Activated naive CD4-positive, alpha-beta T cell treated with anti-CD3 and anti-CD28 coated beads for 36 hours (primary cell): ENCODE measurements around the gene ADGRD1. TPM values are rescaled to one million over a fixed set of nuclear protein-coding genes. Genes with fewer than 3 reads are reported as not detected.
"Not testable (repeated sequence)": the region's sequence is repeated elsewhere in the genome, so short reads cannot be mapped to it uniquely, and the experiment has no call there.

ENCODE experiments used
- CTCF ChIA-PET: fragments of 350-600 bp; sonication (Branson Sonifier 250); formaldehyde crosslinking; loops from one replicate; lab custom pipeline; 2021; ENCODE audit warnings: antibody characterized with exemption; lab: Charles Lee
- DNase-seq: peaks from one replicate; pipeline ENCODE4 v3.0.0-alpha.2; 2020
- H3K27ac Mint-ChIP-seq: one replicate; pipeline ENCODE4 v1.8.0; 2021; ENCODE audit warnings: mild to moderate bottlenecking, mixed read lengths
- H3K27me3 Mint-ChIP-seq: one replicate; pipeline ENCODE4 v1.8.0; 2021; ENCODE audit warnings: low read depth, mixed read lengths
- H3K36me3 Mint-ChIP-seq: one replicate; pipeline ENCODE4 v1.8.0; 2021; ENCODE audit warnings: low read depth, mixed read lengths
- H3K4me1 Mint-ChIP-seq: one replicate; pipeline ENCODE4 v1.8.0; 2021; ENCODE audit warnings: low read depth, mixed read lengths
- H3K4me3 Mint-ChIP-seq: one replicate; pipeline ENCODE4 v1.8.0; 2021; ENCODE audit warnings: mild to moderate bottlenecking, moderate library complexity, mixed read lengths
- H3K9me3 Mint-ChIP-seq: one replicate; pipeline ENCODE4 v1.8.0; 2021; ENCODE audit warnings: mixed read lengths
- intact Hi-C: fragments of 100-400 bp; cut with micrococcal nuclease; formaldehyde crosslinking; loops from one replicate; pipeline ENCODE4 v1.15.1; 2023
- total RNA-seq, 2 experiments: library from RNA; stranded (reverse); gene quantifications; one replicate each; pipeline ENCODE4 v1.2.3, GENCODE V29; 2021

Gene ADGRD1
- total RNA-seq, 2 experiments from 2014 or later: not detected

DNA sequence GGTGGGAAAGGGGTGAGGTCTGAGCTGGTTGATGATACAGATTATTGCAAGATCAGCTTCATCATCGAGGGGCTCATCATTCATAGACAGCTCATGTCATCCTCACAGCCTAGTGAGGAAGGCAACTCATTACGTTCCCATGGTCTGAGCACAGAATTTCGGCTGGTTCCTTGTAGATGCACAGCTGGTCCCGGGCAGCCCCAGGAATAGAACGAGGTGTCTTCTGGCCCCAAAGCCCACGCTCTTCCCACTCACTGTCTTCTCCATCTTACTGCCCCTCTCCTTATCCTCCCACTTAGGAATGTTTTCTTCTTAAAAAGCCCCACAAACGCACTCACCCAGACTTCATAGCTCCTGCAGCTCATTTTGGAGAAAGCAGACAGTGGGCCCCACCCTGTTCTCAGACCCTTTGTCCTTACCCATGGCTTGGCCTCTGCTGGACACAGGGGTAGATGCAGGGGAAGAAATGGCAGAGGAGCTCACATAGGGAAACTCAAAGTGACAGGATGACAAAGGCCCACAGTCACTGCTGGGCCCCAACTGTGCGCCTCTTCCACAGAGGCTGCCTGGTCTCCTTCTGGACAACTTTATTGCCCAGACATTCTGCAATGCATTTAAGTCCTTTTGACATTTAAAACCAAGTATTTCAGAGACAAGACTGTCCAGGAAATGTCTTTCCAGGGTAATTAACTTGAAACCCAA is 162.2 kb downstream of the ADGRD1 start:
- CTCF ChIA-PET: interaction anchor here (1.1 to 4.7 kb wide), 3 partner anchors 11 to 94 kb away, joined by 5 to 25 read pairs (median 15); no protein-coding TSS in a partner anchor
- no peak for DNase-seq
- no peaks in the 10 kb centered on the region for H3K36me3 Mint-ChIP-seq
- H3K27ac Mint-ChIP-seq: no peak overlapping the region
- no peaks in the 10 kb centered on the region for H3K9me3 Mint-ChIP-seq
- intact Hi-C loops: no loop called here
- H3K4me3 Mint-ChIP-seq: no peak overlapping the region
- H3K27me3 Mint-ChIP-seq: peaks cover 2% of the 10 kb centered on the region
- H3K4me1 Mint-ChIP-seq: no peaks in the 10 kb centered on the region

DNA sequence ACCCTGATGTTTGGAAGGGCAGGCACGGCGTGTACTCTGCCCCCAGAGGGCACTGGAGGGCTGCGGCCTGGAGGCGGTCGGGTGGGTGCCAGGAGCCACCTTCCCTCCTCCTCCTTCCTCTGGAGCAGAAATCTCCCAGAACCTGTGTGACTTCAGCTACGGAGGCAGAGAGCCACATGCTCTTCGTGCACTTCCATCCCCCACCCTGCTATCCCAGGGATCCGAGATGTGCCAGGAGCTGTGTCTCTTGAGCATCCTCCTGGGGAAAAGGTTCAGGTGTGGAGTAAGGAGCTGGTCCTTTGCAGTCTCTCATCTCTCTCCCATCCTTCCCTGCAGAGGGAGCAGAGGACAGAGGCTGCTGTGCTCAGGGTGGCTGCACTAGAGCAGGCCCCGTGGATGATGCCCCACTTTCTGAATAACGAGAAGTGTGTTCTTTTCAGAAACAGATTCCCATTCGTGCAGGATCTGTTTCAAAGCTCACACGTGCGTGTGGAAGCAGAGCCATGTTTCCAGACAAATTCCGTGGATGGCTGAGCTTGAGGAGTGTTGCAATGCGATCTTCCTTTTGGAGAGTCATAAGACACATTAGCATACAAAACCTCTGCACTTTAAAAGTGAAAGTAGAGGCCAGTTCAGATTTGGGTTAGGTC is 162.9 kb downstream of the ADGRD1 start:
- Mint-ChIP-seq H3K9me3 (no peaks in the 10 kb centered on the region), H3K4me1 (no peaks in the 10 kb centered on the region), H3K27me3 (peaks cover 2% of the 10 kb centered on the region), H3K36me3 (no peaks in the 10 kb centered on the region), H3K4me3 (no peak overlapping the region), H3K27ac (no peak overlapping the region)
- no peak for DNase-seq
- intact Hi-C loops: no loop called here
- CTCF ChIA-PET: interaction anchor here (0.7 to 4.7 kb wide), 6 partner anchors 11 to 174 kb away, joined by 3 to 25 read pairs (median 4); no protein-coding TSS in a partner anchor

DNA sequence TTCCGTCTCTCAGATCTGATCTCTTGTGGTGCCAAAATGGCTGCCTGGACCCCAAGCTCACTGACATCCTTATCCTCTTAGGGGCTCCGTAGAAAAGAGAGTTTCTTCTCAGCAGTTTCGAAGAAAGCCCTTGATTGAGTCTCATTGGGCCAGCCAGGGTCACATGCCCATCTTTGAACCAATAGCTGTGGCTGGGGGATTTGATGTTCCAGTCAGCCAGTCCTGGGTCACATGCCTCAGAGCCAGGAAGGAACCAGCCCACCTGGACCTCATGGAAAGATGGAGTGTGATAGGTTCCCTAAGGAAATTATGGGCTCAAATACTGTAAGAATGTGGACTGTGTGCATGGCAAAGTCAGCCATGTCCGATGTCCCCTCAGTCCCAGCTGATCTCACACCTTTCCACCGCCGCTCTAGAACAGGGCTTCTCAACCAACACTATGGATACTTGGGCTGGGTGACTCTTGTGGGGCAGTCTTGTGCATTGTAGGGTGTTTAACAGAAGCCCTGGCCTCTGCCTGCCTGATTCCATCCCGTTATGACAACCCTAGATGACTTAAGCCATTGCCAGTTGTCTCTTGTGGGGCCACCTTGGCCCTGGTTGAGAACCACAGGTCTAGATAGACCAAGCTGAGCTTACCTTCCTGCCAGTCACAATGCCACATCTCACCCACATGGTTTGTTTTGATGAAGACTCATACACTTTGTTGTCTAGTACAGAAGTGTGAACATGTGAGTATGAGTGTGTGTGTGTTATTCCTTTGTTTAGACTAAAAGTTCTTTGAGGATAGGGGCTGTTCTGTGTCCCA is 163.9 kb downstream of the ADGRD1 start:
- H3K4me3 Mint-ChIP-seq: no peak overlapping the region
- no peak for DNase-seq
- no peaks in the 10 kb centered on the region for H3K9me3 Mint-ChIP-seq
- no peaks in the 10 kb centered on the region for H3K36me3 Mint-ChIP-seq
- H3K27ac Mint-ChIP-seq: no peak overlapping the region
- CTCF ChIA-PET: interaction anchor here (0.9 to 4.7 kb wide), 4 partner anchors 12 to 16 kb away, joined by 3 to 25 read pairs (median 9); no protein-coding TSS in a partner anchor
- intact Hi-C loops: no loop called here
- H3K4me1 Mint-ChIP-seq: no peaks in the 10 kb centered on the region
- peaks cover 2% of the 10 kb centered on the region for H3K27me3 Mint-ChIP-seq

DNA sequence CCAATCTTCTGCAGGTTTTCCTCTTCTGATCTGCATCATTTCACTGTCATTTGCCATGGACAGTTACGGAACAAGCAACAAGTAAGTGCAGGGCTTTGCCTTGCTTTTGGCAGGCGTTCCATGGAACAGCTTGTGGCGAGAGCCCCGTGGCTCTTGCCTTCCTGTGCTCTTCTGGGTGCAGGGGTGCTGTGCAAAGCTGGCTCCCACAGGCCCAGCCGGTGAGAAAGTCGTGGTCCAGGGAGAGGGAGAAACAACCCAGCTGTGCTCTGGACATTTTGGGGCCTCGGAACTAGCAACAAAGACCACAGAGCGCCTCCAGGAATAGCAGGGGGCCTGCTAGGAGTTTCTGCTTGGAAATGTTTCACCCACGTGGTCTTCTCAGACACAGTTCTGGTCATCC is 164.7 kb downstream of the ADGRD1 start:
- peaks cover 2% of the 10 kb centered on the region for H3K27me3 Mint-ChIP-seq
- H3K36me3 Mint-ChIP-seq: no peaks in the 10 kb centered on the region
- no peak overlapping the region for H3K4me3 Mint-ChIP-seq
- CTCF ChIA-PET: interaction anchor here (4.3 to 4.7 kb wide), 2 partner anchors 13 to 14 kb away, joined by 15 to 25 read pairs; no protein-coding TSS in a partner anchor
- DNase-seq: no peak
- H3K4me1 Mint-ChIP-seq: no peaks in the 10 kb centered on the region
- intact Hi-C loops: no loop called here
- no peaks in the 10 kb centered on the region for H3K9me3 Mint-ChIP-seq
- H3K27ac Mint-ChIP-seq: no peak overlapping the region

DNA sequence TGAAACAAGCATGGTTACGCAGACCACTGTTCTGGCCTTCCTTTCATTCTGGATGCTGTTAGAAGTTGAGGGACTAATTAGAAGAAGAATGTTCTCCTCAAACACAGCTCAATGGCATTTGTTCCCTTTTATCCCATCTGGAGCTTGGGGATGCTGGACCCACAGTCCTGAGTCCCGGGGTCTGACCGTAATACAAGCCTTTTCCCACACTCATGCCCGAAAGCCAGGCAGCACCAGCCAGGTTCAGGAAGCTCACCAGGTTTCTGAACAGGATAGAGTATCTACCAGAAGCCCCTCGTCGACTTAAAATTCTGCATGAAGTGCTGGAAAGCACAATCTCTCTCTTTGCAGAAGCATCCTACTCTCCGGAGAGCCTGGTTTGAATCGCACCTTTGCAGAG is 165.6 kb downstream of the ADGRD1 start:
- intact Hi-C loops, H3K4me1 Mint-ChIP-seq, DNase-seq, H3K36me3 Mint-ChIP-seq, H3K4me3 Mint-ChIP-seq, H3K27ac Mint-ChIP-seq, H3K9me3 Mint-ChIP-seq, H3K27me3 Mint-ChIP-seq: not testable (repeated sequence)
- CTCF ChIA-PET: interaction anchor here (4.7 kb wide), 1 partner anchor 14 kb away, joined by 25 read pairs; no protein-coding TSS in a partner anchor

DNA sequence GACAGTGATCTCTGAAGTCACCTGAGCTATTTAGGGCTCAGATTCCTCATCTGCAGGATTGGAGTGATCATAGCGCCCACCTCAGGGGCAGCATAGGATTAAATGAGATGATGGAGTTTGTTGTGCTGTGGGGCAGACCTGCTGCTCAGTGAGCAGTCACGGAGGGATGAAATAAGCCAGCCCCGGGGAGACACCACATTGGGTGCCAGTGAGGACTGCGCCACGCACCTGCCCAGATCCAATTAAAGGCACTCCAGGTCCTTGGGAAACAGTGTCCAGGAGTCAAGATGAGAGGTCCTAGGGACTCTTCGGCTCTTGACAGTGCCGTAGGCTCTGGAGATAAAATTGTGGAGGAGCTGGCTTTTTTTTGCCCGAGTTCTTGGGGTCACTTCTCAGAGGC is 166.2 kb downstream of the ADGRD1 start:
- Mint-ChIP-seq H3K27ac (no peak overlapping the region), H3K4me1 (no peaks in the 10 kb centered on the region), H3K36me3 (no peaks in the 10 kb centered on the region), H3K27me3 (peaks cover 2% of the 10 kb centered on the region), H3K9me3 (no peaks in the 10 kb centered on the region), H3K4me3 (no peak overlapping the region)
- CTCF ChIA-PET: interaction anchor here (4.7 kb wide), 1 partner anchor 15 kb away, joined by 25 read pairs; no protein-coding TSS in a partner anchor
- intact Hi-C loops: no loop called here
- DNase-seq: no peak

DNA sequence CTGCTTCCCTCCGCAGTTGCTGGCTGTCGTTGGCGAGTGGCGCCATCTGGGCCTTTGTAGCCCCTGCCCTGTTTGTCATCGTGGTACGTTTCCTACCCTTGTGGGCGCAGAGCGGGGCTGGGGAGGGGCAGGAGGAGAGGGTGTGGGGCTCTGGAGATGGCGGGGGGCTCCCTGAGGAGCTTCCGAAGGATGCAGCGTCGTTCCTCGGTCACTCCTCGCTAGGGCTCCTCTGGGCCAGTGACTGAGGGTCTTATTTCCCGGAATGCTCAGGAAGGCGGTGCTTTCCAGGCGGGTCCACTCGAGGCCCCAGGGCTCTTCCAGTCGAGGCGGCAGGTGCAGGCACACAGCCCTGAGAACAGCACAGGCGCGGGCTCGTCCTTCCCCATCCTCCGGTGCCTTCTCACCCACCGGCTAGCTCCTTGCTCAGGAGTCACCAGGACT is 167.1 kb downstream of the ADGRD1 start:
- no peaks in the 10 kb centered on the region for H3K9me3 Mint-ChIP-seq
- H3K4me3 Mint-ChIP-seq: no peak overlapping the region
- H3K36me3 Mint-ChIP-seq: no peaks in the 10 kb centered on the region
- H3K27me3 Mint-ChIP-seq: no peaks in the 10 kb centered on the region
- H3K4me1 Mint-ChIP-seq: no peaks in the 10 kb centered on the region
- intact Hi-C loops: no loop called here
- CTCF ChIA-PET: no interaction called here
- no peak for DNase-seq
- no peak overlapping the region for H3K27ac Mint-ChIP-seq

DNA sequence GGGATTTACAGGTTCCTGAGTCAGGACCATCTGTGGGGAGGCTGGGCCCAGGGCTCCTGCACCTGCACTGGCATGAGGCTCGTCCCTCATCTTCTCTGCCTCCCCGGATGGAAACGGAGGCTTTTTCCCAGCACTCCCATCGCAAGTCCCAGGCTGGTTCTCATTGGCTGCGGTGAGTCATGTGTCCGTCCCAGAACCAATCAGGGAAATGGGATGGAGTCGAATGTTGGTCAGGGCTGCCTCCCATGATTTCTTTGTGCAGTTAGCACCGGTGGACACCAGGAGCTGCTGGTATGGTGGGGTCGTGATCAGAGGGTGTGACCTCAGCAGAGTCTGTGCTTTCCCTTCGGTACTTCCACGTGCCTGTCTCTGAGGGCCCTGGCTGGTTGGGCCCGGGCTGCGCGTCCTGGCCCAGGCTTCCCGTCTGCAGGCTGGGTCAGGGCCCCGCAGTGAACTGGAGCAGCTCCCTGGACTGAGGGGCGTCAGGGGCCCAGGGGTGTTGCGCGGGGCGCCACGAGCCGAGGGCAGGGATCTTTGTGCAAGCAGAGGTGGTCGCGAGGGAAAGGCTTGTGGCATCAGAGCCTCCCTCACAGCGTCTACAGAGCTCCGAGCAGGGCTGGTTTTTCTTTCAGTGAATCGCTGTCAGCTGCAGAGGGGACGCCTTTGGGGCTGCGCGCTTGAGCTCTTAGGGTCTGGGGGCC is 168.1 kb downstream of the ADGRD1 start:
- CTCF ChIA-PET: no interaction called here
- no peaks in the 10 kb centered on the region for H3K9me3 Mint-ChIP-seq
- DNase-seq: no peak
- H3K36me3 Mint-ChIP-seq: no peaks in the 10 kb centered on the region
- H3K4me1 Mint-ChIP-seq: no peaks in the 10 kb centered on the region
- intact Hi-C loops: no loop called here
- H3K27ac Mint-ChIP-seq: no peak overlapping the region
- no peak overlapping the region for H3K4me3 Mint-ChIP-seq
- H3K27me3 Mint-ChIP-seq: no peaks in the 10 kb centered on the region

DNA sequence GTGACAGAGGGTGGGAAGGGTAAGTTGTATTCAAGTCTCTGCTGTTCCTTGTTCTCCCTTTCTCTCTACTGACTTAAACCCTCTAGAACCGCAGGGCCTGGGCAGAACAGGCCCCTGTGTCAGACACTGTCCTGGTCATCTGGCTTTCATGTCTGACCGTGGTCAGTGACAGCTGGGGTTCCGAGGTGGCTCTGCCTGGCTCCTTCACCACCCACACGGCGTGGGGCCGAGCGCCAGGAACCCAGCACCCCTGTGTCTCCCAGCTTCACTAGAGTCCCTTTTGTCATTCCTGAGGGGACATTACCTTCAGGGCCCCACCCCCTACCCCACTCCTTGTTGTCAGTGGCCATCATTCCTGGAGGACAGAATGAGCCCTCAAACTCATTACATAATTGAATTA is 168.9 kb downstream of the ADGRD1 start:
- Mint-ChIP-seq H3K27me3 (no peaks in the 10 kb centered on the region), H3K9me3 (no peaks in the 10 kb centered on the region), H3K4me1 (no peaks in the 10 kb centered on the region), H3K36me3 (no peaks in the 10 kb centered on the region), H3K27ac (no peak overlapping the region), H3K4me3 (no peak overlapping the region)
- intact Hi-C loops: no loop called here
- DNase-seq: no peak
- CTCF ChIA-PET: interaction anchor here (1.5 kb wide), 1 partner anchor 18 kb away, joined by 5 read pairs; no protein-coding TSS in a partner anchor

DNA sequence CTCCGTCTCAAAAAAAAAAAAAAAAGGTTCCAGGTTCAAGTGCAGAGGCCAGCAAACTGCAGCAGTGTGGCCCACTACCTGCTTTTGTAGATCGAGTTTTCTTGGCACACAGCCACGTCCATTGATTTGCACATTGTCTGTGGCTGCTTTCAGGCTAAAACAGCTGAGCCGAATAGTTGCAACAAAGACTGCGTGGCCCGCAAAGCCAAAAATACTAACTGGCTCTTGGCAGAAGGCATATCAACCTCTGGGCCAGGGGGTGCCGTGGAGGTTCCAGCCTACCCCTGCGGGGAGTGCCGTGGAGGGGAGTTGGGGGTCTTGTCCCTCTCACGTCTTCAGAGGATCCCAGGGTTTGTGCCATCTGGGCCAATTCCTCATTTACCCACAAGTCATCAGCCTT is 170.1 kb downstream of the ADGRD1 start:
- intact Hi-C loops: no loop called here
- Mint-ChIP-seq H3K4me3 (no peak overlapping the region), H3K4me1 (no peaks in the 10 kb centered on the region), H3K27me3 (no peaks in the 10 kb centered on the region), H3K36me3 (no peaks in the 10 kb centered on the region), H3K27ac (no peak overlapping the region), H3K9me3 (no peaks in the 10 kb centered on the region)
- DNase-seq: no peak
- CTCF ChIA-PET: interaction anchor here (0.7 to 1.5 kb wide), 2 partner anchors 19 to 160 kb away, joined by 5 read pairs; no protein-coding TSS in a partner anchor

DNA sequence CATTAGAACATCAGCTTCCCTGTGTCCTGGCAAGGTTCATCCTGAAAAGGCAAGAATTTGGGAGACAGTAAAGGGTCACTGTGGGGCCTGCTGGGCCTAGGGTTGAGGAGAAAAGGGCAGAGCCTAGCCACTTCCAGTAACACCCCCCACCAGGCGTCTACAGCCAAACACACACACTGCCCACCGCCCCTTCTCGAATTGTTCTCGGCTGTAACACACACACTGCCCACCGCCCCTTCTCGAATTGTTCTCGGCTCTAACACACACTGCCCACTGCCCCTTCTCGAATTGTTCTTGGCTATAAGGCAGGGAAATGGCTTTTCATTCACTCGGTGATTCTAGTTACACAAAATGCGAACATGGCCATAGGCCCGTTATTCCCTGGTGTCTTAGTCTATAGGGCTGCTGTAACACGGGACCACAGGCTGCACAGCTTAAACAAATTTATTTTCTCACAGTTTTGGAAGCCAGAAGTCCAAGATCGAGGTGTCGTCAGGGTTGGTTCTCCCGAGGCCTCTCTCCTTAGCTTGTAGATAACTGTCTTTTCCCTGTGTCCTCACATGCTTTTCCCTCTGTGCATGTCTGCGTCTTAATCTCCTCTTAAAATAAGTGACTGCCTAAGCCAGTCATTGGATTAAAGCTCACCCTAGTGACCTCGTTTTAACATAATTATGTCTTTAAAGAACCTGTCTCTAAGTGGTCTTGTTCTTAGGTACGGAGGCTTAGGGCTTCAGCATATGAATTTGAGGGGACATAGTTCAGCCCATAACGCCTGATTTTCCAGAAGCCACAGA is 171.0 kb downstream of the ADGRD1 start:
- no peaks in the 10 kb centered on the region for H3K27me3 Mint-ChIP-seq
- DNase-seq: no peak
- intact Hi-C loops: no loop called here
- CTCF ChIA-PET: interaction anchor here (1.1 kb wide), 1 partner anchor 19 kb away, joined by 3 read pairs; no protein-coding TSS in a partner anchor
- no peak overlapping the region for H3K27ac Mint-ChIP-seq
- H3K36me3 Mint-ChIP-seq: no peaks in the 10 kb centered on the region
- no peak overlapping the region for H3K4me3 Mint-ChIP-seq
- H3K4me1 Mint-ChIP-seq: no peaks in the 10 kb centered on the region
- H3K9me3 Mint-ChIP-seq: no peaks in the 10 kb centered on the region
